ENCODE results near the gene GRID1. TPM values are rescaled to one million over a fixed set of nuclear protein-coding genes. Genes with fewer than 3 reads are reported as not detected.

GRID1 gene
- polyA plus RNA-seq, 1 donor (not counting 4 experiments of a cell fraction or from before 2014, with no cell fraction given) = 0.01 TPM

DNA sequence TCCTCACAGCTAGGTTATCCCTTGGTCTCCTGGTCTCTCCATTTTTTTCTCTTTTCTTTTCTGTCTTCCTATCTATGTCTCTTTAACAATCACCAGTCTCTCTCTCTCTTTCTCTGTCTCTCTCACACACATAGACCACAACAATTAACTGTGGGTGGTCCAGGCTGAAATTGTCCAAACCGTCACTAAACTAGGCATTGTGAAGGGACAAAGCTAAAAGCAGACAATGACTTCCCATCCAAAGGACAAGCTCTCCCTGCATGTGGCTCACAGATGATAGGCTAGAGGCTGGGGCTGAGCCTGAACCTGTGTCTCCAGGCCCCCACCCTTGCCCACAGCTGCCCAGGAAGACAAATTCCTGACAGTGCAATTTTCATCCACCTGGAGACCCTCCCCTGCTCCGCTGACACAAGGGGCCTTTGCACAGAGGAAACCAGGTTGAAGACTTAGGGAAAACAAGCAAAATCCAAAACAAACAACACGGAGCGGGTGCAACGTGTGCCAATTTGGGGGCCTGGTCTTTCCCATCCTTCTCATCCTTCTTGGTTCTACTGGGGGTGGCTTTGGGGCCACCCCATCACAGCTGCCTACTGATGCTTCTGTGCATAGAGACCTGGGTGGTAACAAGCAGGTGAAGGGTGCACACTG lies 755.4 kb downstream of the GRID1 start:
- no peak overlapping the region for H3K4me2 ChIP-seq (ENCODE audit: control insufficient read depth, extremely low read depth, insufficient read depth, low read depth, low read length)
- dilution Hi-C loops (cut with MboI; ENCODE audit: extremely low pct_ligation_motif_present, low sequenced_read_pairs) = no loop called here
- no peak overlapping the region for H2AFZ ChIP-seq (ENCODE audit: control insufficient read depth, low read length)
- H3K9me3 ChIP-seq (ENCODE audit: control insufficient read depth, low read depth, low read length) = no peaks in the 10 kb centered on the region
- no peaks in the 10 kb centered on the region for H4K20me1 ChIP-seq (ENCODE audit: control insufficient read depth, extremely low read depth, insufficient read depth, low read length)
- H3K27ac ChIP-seq (ENCODE audit: control insufficient read depth, insufficient read depth, low read length) = no peak overlapping the region
- no peaks in the 10 kb centered on the region for H3K4me1 ChIP-seq (ENCODE audit: control insufficient read depth, extremely low read depth, insufficient read depth, low read length)
- H3K36me3 ChIP-seq (ENCODE audit: control insufficient read depth in 2 of 2, extremely low read depth in 1 of 2, insufficient read depth in 2 of 2, low read length in 2 of 2) = no peaks in the 10 kb centered on the region
- H3K4me3 ChIP-seq (ENCODE audit: control insufficient read depth in 2 of 3, extremely low read depth in 1 of 3, insufficient read depth in 2 of 3, low read depth in 1 of 3, low read length in 3 of 3) = no peak overlapping the region
- H3K79me2 ChIP-seq (ENCODE audit: control insufficient read depth, insufficient read depth, low read length) = no peaks in the 10 kb centered on the region
- no peak overlapping the region for H3K9ac ChIP-seq (ENCODE audit: control insufficient read depth, extremely low read depth, insufficient read depth, low read length)
- TF ChIP-seq, protein P1, sequence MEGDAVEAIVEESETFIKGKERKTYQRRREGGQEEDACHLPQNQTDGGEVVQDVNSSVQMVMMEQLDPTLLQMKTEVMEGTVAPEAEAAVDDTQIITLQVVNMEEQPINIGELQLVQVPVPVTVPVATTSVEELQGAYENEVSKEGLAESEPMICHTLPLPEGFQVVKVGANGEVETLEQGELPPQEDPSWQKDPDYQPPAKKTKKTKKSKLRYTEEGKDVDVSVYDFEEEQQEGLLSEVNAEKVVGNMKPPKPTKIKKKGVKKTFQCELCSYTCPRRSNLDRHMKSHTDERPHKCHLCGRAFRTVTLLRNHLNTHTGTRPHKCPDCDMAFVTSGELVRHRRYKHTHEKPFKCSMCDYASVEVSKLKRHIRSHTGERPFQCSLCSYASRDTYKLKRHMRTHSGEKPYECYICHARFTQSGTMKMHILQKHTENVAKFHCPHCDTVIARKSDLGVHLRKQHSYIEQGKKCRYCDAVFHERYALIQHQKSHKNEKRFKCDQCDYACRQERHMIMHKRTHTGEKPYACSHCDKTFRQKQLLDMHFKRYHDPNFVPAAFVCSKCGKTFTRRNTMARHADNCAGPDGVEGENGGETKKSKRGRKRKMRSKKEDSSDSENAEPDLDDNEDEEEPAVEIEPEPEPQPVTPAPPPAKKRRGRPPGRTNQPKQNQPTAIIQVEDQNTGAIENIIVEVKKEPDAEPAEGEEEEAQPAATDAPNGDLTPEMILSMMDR (optimal IDR thresholded peaks at IDR 0.05 in 1 of 3, IDR thresholded peaks at IDR 0.05 in 1 of 3, conservative IDR thresholded peaks at IDR 0.05 in 1 of 3; ENCODE audit: extremely low read depth in 1 of 3, insufficient read depth in 2 of 3, low read length in 3 of 3) = no peak
- no peak for TF ChIP-seq EZH2 (IDR thresholded peaks at IDR 0.05; ENCODE audit: low read length)
- no peak for DNase-seq (ENCODE audit: low read depth, low spot score)
- H3K27me3 ChIP-seq (ENCODE audit: control insufficient read depth, extremely low read depth, insufficient read depth, low read length) = no peaks in the 10 kb centered on the region
- no peaks in the 10 kb centered on the region for H3K9me1 ChIP-seq (ENCODE audit: control insufficient read depth, extremely low read depth, insufficient read depth, low read length)
- FAIRE-seq = no peak

GRCh38 chr10:85610381-85611092 lies 756.1 kb downstream of the GRID1 start:
- no peaks in the 10 kb centered on the region for H3K79me2 ChIP-seq (ENCODE audit: control insufficient read depth, insufficient read depth, low read length)
- no peak for DNase-seq (ENCODE audit: low read depth, low spot score)
- dilution Hi-C loops (cut with MboI; ENCODE audit: extremely low pct_ligation_motif_present, low sequenced_read_pairs) = no loop called here

More at GRCh38 chr10:85610381-85611092, 756.1 kb downstream of the GRID1 start:
- Histone ChIP-seq H3K36me3 (ENCODE audit: control insufficient read depth in 2 of 2, extremely low read depth in 1 of 2, insufficient read depth in 2 of 2, low read length in 2 of 2) (no peaks in the 10 kb centered on the region), H3K9me3 (ENCODE audit: control insufficient read depth, low read depth, low read length) (no peaks in the 10 kb centered on the region), H3K27me3 (ENCODE audit: control insufficient read depth, extremely low read depth, insufficient read depth, low read length) (no peaks in the 10 kb centered on the region), H3K9ac (ENCODE audit: control insufficient read depth, extremely low read depth, insufficient read depth, low read length) (no peak overlapping the region), H3K4me1 (ENCODE audit: control insufficient read depth, extremely low read depth, insufficient read depth, low read length) (no peaks in the 10 kb centered on the region), H3K4me3 (ENCODE audit: control insufficient read depth in 2 of 3, extremely low read depth in 1 of 3, insufficient read depth in 2 of 3, low read depth in 1 of 3, low read length in 3 of 3) (no peak overlapping the region), H3K9me1 (ENCODE audit: control insufficient read depth, extremely low read depth, insufficient read depth, low read length) (no peaks in the 10 kb centered on the region), H3K4me2 (ENCODE audit: control insufficient read depth, extremely low read depth, insufficient read depth, low read depth, low read length) (no peak overlapping the region), H2AFZ (ENCODE audit: control insufficient read depth, low read length) (no peak overlapping the region), H3K27ac (ENCODE audit: control insufficient read depth, insufficient read depth, low read length) (no peak overlapping the region), H4K20me1 (ENCODE audit: control insufficient read depth, extremely low read depth, insufficient read depth, low read length) (no peaks in the 10 kb centered on the region)
- no peak for FAIRE-seq
- TF ChIP-seq, protein P1 (optimal IDR thresholded peaks at IDR 0.05 in 1 of 3, IDR thresholded peaks at IDR 0.05 in 1 of 3, conservative IDR thresholded peaks at IDR 0.05 in 1 of 3; ENCODE audit: extremely low read depth in 1 of 3, insufficient read depth in 2 of 3, low read length in 3 of 3) = no peak
- no peak for TF ChIP-seq EZH2 (IDR thresholded peaks at IDR 0.05; ENCODE audit: low read length)
